Measurements from ENCODE around the gene SCYGR3. TPM values are rescaled to one million over a fixed set of nuclear protein-coding genes. Genes with fewer than 3 reads are reported as not detected.

SCYGR3 gene
- total and polyA plus RNA-seq, 4 donors, result not detected

- Histone ChIP-seq H3K4me1 (ENCODE audit: control insufficient read depth in 4 of 4, insufficient read depth in 4 of 4, low read length in 3 of 4) (no peaks in the 10 kb centered on the region), H3K9me3 (ENCODE audit: control insufficient read depth in 4 of 4, low read length in 3 of 4) (no peaks in the 10 kb centered on the region), H3K9ac (ENCODE audit: low read depth in 1 of 2, low read length in 2 of 2) (no peak overlapping the region), H3K36me3 (ENCODE audit: control insufficient read depth in 4 of 4, insufficient read depth in 3 of 4, low read depth in 1 of 4, low read length in 3 of 4) (no peaks in the 10 kb centered on the region), H3K27ac (ENCODE audit: low read depth in 1 of 2, low read length in 2 of 2) (no peak overlapping the region), H3K4me3 (ENCODE audit: low read depth in 1 of 3, low read length in 3 of 3) (no peak overlapping the region), H3K27me3 (ENCODE audit: control insufficient read depth in 4 of 4, insufficient read depth in 4 of 4, low read length in 3 of 4) (no peaks in the 10 kb centered on the region)
- TF ChIP-seq EGR1 (IDR thresholded peaks at IDR 0.05; ENCODE audit: low read depth in 2 of 2) (no peak), REST (IDR thresholded peaks at IDR 0.05) (no peak), ZBTB33 (IDR thresholded peaks at IDR 0.05) (no peak), HNF4G (IDR thresholded peaks at IDR 0.05) (no peak), GABPA (IDR thresholded peaks at IDR 0.05 in 1 of 2, conservative IDR thresholded peaks at IDR 0.05 in 1 of 2) (no peak), RAD21 (IDR thresholded peaks at IDR 0.05) (no peak), ATF3 (IDR thresholded peaks at IDR 0.05) (no peak), NR2F2 (IDR thresholded peaks at IDR 0.05) (no peak), FOXA2 (IDR thresholded peaks at IDR 0.05) (no peak), YY1 (IDR thresholded peaks at IDR 0.05) (no peak), JUND (IDR thresholded peaks at IDR 0.05) (no peak), MAX (IDR thresholded peaks at IDR 0.05) (no peak), HNF4A (conservative IDR thresholded peaks at IDR 0.05) (no peak), CTCF (IDR thresholded peaks at IDR 0.05; ENCODE audit: low read depth, low read length, missing input control) (no peak), TAF1 (conservative IDR thresholded peaks at IDR 0.05) (no peak), SP1 (IDR thresholded peaks at IDR 0.05) (no peak), FOXA1 (IDR thresholded peaks at IDR 0.05) (no peak), RXRA (IDR thresholded peaks at IDR 0.05) (no peak)
- DNase-seq (ENCODE audit: low spot score), result no peak
- 75% methylated on average over 3 of the region's 3 CpGs for WGBS
Observed at GRCh38 chr2:227627769-227628168, 13.1 kb upstream of the SCYGR3 start.
